NCI-H1417 (cell line): ENCODE data around the gene IL1RAP.

Experiments used
- DNase-seq, 3 experiments: peaks; one replicate each; lab custom pipeline; 2025; lab: John Stamatoyannopoulos, UW

Gene IL1RAP

DNA sequence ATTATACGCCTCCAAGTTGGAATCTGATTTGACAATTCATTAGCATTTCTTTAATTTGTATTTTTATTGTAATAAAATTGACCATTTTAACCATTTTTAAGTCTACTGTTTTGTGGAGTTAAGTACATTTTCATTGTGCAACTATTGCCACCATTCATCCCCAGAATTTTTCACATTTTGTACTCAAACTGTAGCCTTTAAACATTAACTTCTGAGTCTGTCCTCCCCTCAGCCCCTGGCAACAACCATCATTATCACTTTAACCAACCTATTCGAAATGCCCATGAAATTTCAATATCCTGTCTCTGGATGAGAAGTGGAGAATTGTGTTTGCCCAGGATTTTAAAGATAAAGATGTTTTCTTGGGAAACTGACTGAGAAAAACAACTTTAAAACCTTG is 27.7 kb downstream of the IL1RAP start:
- no peak for DNase-seq

DNA sequence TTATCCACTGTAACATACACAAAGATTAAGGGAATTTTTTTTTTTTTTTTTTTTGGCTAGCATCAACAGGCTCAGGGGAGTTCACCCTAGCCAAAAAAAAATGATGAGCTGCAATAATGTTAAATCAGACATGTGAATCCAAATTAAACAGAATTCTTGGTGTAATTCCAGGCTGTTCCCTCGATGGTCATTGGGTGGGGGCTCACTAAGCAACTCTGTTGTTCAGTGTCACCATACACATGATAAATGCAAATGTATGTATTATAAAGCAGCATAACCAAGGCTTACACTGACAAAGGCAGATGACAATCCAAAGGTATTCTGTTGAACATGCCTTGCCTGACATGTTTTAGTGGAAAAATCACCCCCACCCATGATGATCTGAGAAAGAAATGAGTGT is 29.0 kb downstream of the IL1RAP start:
- no peak for DNase-seq

DNA sequence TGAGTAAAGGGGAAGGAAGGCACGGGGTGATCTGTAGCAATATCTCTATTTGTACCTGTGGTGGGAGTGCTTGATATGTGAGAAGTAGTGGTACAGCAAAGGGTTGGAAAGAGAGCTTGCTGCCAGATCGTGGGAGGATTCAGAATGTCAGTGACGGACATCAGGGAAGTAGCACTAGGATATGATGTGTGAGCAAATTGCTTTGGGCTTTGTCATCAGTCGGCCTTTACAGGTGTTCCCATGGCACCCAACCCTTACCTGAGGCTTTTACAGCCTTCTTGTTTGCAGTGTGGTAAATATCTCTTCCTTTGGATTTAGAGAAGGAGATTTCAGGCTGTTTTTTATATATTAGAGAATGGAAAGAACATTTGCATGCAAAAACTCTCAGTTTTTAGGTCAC is 29.8 kb downstream of the IL1RAP start:
- peak in 2 of 3 experiments; percentile 7 to 43 for DNase-seq

DNA sequence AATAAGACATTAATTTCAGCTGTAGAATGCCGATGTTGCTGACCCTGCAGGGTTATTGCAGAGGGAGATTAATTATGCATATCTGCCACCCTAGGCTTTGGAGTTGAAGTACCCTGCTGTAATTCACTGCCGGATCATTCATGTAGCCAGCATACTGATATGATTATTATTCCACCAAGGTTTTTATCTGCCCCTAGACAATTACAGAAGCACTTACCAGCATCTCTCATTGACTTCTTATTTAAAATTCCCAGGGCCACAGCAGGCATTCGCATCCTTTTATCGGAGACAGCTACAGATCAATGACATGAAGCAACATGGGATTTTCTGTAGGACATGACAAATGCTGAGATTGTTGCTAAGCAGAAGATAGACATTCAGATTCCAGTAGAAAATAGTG is 31.3 kb downstream of the IL1RAP start:
- no peak for DNase-seq

DNA sequence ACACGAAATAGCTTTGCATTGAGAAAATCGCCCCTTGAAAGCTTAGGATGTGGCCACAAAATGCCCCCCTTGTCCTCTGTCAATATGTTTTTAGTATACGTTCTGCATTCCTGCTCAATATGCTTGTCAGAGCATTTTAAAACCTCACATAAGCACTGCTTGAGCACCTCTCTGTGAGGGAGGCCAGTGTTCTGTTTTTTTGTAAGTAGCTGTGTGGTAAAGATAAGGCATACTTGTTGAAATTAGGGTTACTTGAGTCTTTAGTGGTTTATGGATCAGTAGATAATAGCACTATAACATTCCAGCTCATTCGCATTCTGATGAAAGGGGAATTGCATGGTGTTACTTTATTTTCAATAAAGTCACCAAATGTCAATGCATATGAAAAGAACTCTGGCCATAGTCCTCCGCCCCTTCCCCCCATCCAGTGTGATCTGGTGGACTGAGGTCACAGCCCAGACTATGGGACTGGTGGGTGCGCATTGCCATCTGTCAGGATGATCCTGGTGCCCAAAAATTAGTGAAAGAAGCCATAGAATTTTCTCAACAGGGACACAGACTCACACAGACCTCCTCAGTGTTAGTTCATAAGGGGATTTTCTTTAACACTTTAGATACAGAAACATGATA is 33.1 kb downstream of the IL1RAP start:
- DNase-seq: peak in 1 of 3 experiments; percentile 58

DNA sequence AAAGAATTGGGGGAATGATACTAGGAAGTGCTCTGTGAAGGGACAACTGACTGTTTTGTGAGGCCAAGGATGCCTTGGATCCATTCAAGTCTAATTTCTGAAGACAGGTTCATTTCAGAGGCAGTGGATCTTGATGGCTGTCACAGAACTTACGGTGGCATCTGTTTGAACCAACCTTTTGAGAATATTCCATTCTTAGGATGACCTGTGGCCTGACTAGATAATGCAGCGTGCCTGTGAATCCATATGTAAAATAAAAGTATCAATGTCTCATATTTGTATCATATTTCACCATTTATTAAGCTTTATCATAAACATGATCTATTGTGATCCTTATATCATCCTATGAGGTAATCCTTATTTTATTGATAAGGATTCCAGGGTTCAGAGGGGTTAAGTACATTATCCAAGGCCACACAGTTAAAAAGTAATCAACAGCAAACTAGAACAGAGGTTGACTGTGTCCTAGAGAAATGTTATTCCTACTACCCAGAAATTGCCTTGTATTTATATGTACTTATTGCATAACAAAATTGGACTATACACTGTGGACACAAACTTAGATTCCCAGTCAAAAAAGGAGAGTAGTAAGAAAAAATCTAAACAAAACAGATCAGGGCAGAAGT is 34.3 kb downstream of the IL1RAP start:
- DNase-seq: no peak

DNA sequence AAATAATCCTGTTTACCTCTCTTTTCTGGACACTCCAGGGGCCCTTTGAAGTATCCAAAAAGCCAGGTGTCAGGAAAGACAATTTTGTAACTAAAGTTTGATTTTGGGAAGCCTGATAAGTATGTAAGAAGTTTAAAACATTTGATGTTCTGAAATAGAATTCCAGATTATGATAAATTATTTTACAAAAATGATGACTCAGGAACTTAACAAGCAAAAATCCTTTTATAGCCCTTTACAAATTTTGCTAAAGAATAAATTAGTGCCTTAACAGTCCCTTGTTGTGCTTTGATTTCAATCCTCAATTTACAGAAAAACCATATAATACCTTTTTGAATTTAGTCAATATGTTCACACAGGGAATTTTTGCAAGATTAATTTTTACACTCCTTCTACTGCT is 38.1 kb downstream of the IL1RAP start:
- DNase-seq: no peak

DNA sequence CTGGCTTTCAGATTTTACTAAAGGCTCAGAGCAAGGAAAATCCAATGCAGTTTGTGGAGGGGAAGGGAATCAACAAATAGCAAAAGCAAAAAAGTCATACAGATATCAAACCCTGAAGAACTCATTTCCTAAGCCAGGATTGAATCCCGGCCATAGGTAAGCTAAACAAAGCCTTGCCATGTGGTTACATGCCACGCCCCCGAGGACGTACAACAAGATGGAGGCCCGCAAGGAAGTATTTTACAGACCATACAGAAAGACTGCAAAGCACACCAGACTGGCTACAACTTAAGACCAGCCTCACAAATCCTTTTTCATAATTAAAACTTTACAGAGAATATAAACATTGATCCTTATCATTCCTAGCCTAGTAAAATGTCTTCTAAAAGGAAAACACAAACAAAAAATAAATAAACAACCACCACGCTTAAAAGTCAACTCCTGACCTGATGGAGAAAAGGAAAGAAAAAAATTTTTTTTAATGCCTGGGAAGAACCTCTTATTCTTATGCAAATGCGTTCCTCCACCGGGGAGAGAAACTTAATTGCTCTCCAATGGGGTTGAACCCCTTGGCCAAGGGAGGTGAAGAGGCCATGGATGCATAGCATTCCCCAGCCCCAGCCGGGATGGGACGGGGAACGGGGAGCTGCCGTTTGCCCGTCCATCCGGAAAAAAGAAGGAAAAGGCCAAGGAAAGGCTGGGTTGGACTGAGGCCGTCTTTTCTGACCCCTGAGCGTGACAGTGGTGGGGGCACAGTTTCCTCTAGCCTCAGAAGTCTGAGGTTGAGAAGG is 39.3 kb downstream of the IL1RAP start:
- DNase-seq: peak in 1 of 3 experiments; percentile 5

DNA sequence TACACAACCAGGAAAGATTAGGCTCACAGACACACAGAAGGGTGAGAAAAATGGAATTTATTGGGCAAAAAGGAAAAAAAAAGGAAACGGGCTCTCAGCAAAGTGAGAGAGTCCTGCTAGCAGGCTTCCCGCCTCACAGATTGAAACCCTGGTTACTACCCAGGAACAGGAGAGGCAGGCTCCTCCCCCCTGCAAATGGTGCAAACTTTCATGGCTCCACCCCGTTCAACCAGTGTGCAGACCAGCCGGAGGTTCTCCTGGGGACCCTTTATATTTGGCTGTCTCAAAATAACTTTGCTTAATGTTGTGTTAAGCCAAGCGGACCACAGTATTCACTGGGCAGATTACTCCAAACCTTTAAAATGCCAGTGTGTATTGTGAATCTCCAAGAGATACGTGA is 40.3 kb downstream of the IL1RAP start:
- DNase-seq: no peak

DNA sequence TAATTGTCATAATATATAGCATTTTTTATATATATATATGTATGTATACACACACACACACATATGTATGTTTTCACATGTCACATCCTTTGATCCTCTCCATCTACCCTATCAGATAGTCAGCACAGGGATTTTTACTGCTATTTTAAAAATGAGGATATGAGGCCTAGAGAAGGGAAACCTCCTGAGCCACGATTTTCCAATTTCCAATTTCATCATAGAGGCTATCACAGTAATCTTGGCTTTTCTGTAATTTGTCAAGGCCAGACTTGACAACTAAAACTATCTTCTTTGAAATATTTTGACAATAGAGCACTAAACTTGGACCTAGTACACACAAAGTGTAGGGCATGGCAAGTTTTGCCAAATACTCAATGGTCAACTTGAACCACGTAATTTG is 42.5 kb downstream of the IL1RAP start:
- no peak for DNase-seq

DNA sequence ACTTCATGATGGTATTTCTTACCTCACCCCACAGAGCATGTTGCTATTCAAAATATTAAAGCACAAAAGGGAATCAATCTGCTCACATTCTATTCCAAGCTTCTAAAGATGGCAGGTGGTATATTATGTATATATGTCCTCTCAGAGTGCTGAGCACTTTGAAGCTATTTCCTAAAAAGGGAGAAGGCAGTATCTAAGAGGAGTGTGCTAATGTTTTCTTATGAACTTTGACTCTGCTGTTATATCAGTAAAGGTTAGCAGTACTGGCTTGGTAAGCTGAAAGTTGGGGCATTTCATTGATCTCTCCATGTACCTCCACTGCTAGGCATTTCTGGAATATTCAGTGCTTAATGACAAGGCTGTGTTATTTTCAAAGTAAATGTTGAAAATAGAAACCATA is 43.4 kb downstream of the IL1RAP start:
- no peak for DNase-seq

DNA sequence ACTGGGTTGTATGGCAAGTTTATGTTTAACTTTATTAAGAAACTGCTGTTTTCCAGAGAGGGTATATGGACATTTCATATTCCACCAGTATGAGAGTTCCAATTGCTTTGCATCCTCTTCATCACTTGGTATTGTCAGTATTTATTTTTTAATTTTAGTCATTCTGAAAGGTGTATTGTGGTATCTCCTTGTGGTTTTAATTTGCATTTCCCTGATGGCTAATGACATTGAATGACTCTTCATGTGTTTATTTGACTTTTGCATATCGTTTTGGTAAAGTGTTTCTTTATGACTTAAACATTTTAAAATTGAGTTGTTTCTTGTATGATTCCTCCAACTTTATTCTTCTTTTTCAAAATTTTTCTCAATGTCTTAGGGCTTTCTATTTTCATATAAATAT is 44.4 kb downstream of the IL1RAP start:
- no peak for DNase-seq

DNA sequence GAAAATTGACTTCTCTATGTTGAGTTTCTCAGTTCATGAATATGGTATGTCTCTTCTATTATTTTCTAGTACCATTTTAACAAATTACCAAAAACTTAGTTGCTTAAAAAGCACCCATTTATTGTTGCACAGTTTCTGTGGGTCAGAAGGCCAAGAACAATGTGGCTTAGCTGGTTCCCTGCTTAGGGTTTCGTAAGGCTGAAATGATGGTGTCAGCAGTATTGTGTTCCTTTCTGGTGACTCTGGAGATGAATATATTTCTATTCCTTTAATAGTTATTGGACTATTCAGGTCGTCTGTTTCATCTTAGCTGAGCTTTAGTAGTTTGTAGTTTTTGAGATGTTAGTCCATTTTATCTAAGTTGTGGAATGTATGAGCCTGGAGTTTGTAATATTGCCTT is 44.9 kb downstream of the IL1RAP start:
- DNase-seq: no peak

DNA sequence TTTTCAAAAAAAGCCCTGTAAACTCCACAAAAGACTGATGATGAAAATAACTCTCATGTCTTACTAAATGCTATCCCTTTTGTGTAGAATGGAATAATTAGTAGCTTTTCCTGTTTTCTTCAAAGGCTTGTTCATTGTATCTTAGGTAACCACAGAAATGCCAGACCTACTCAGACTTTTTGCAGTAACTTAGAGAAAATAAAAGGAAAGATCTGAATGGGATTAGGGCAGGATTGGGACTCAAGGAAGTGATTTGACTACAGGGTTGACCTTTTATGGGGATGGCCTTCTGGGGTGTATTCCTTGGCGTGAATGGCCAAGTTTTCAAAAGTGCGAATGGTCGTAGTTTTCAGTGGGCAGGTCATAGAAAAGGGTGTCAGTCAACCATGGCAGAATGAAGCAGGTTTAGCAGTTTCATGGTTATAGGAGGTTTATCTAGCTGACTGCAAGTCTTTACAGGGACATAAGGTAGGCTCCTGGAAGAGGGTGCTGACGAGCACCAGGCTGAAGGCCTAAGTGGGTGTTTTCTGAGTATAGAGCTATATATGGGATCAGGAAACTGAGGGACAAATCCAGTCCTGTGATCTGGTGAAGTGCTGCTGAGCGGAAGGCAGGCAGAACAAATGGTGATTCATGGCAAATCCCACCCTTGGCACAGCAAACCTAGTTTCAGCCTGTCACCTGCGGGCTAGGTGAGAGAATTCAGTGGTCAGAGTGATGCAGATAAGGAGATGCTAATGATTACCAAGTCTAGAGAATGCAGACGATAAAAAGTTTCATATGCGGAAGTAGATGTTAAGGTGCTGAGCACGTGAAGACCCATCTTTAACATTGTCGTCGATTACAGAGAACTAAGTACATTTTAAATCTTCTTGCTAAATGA is 46.4 kb downstream of the IL1RAP start:
- DNase-seq: no peak

DNA sequence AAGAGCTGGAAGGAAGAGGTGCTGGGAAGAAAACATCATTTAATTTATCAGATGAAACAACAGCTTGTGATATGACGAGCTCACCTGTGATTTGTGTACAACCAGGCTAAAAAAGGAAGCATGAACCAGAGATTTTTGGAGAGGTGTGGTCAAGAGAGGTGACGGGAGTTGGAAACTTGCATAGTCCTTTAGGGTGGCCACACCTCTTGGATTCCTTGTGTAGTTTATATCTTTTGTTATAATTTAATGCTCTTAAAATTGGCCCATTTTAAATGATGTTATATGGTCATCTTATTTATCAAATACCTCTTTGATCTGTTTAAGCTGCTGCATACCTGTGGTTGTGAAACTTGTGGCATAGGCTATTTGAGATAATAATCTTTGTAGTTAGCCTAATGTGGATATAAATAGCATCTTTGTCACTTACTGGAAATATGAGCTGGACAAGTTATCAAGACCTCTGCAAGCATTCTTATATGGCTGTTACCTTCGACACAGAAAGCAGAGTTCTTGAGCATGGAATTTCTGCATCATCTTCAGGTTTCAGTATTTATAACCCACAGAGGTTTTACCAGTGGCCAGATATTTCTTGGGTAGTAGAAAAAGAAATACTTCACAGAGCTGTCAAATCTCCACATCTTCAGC is 49.1 kb downstream of the IL1RAP start:
- no peak for DNase-seq

DNA sequence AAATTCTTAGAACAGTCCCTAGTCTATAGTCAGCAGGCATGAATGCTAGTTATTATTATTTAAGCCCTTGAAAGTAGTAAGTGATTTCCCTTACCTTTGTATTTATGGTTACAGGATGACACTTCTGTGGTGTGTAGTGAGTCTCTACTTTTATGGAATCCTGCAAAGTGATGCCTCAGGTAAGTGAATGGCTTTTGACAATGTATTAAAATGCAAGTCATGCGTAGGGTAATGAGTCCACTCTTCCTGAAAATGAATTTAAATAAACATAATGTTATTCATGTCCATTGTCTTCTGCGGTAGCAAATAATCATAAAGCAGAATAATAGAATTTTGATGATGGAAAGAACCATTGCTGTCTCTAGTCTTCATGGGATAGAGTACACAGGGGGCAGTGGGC is 50.3 kb downstream of the IL1RAP start:
- no peak for DNase-seq

DNA sequence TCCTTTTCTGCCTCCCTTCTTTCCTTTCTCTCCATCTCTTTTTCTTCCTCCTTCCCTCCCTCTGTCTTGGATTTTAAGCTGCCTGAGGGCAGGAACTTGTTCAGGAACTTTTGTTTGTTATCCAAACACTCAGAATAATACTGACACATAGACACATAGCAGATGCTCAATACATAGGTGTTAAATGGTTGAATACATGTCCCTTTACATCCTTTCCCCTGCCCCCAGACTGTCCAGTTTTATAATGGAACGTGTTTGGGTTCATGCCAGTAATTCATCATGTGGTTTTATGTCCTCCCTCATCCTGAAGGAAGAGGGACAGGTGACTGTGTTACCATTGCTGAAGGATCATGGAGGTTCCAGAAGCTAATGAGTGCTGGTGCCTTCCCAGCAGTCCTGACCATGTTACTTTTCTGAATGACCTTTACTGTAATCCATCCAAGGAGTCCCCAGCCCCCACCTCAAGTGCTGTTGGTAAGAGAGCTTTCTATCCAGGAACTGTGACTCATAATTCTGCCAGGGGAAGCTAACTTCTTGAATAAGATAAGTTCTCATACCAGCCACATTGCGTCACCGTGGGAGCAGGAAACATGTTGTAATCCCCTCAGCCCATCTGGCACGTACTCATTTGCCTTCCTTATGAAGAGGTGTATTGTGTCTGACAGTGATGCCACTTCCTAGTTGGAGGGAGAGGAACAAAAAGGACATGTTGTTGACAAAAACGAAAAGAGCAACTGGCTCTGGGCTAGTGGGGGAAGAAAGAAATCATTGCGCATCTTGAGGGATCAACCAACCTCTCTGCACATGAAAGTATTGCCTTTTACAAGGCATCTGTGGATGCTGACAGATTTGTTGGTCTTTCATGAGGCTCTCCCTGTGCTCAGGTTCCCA is 52.4 kb downstream of the IL1RAP start:
- no peak for DNase-seq

DNA sequence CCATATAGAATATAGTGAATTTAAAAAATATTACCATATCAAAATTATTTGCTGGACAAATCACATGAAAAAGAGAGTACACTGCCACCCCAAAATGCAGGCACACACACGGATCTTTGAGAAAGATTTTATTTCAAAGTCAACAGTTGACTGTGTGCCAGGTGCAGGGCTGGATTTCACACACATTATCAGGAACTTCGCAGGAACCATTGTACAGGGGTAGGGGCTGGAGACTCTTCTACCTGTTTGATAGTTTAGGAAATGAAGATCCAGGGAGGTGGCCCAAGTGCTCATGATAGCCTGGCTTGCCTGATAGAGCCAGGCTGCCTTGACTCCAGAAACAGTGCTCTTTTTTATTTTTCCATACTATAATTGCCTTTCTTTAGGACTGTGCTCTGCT is 54.2 kb downstream of the IL1RAP start:
- DNase-seq: no peak

DNA sequence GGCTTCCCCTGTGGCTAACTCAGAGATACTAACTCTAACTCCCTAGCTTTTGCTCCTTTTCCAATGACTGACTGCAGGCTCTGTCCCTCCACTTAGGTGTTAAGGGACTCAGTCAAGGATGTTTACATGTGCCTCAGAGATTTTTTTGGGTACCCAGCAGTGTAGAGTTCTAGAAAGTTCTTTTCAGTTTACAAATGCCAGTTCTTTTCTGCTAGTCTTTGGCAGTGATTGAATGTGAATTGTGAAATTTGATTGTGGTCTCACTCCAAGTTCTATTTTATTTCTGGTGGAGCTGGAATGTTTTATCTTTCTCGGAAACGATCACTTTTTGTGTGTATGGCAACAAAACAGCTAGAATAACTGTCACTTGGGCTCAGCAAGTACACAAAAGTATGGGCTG is 60.6 kb downstream of the IL1RAP start:
- DNase-seq: no peak

DNA sequence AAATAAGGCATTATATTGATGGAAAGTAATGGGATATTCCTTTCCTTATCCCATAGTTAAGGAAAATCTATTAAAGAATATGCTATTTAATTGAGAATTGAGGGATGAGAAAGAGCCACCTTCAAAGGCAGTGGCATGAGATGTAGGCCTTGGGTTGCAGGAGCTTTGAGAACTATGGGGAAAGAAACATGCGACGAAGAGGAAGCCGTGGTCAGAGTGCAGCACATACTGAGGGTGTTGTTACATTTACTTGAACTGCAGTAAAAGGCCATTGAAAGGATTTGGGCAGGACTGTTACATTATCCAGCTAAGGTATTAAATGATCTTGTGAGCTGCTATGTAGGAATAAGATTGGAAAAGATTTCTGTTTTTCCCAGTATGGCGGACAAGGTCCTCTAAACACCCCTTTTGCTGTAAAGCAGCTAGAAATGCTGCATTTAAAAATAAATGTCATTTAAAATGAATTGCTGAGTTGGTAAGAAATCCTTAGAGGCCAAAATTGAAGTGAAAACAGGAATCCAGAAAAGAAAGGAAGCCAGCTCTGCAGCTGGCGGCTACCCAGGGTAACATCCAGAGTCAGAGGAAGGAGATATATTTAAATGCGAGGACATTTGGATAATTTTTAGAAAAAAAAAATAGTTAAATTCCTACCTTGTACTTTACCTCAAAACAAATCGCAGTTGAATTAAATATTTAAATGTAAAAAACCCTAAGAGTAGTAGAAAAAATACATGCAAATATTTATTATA is 61.7 kb downstream of the IL1RAP start:
- DNase-seq: no peak
